GM21528 (cell line): Measurements from ENCODE around the gene NFX1.
"Not testable (repeated sequence)": the region's sequence is repeated elsewhere in the genome, so short reads cannot be mapped to it uniquely, and the experiment has no call there.

Source experiments
- ATAC-seq: cut with Tn5 transposase; IDR thresholded peaks from one replicate; pipeline ENCODE4 v1.9.1; 2021; ENCODE audit warnings: mild to moderate bottlenecking, moderate library complexity; ENCODE audit not compliant: unreplicated experiment, low FRiP score

NFX1 gene

GRCh38 chr9:33306037-33306436 is 15.7 kb downstream of the NFX1 start:
- ATAC-seq = no peak

DNA sequence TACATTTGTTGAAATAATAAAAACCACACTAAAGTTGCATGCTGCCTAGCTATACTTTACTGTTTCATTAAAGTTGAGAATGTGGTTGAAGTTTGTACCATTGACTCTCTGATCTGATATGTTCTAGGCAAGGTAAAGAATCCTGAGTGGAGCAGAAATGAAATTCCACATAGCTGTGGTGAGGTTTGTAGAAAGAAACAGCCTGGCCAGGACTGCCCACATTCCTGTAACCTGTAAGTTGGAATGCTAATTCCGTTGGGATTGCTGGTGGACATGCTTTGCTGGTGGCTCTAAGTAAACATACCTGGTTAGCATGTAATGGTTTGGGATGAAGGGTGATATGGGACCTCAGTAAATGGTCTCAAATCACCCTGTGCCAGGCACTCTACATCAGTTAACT is 16.8 kb downstream of the NFX1 start:
- no peak for ATAC-seq

GRCh38 chr9:33309903-33310302 is 19.6 kb downstream of the NFX1 start:
- ATAC-seq = no peak

DNA sequence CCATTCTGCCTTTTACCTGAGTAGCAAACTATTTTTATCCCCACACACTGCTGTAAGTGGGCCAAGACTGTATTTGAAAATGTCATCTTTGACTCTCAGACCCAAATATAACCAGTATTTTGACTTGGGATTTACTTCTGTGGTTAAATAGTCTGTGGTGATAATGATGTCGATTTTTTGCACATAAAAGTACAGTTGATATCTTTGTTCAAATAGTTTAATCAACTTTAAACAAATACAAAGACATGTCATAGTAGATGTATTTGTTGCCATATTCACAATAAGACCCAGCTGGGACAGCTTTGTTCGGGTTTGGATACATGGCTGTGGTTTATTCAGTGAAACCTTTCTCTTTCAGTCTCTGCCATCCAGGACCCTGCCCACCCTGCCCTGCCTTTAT is 20.4 kb downstream of the NFX1 start:
- no peak for ATAC-seq

DNA sequence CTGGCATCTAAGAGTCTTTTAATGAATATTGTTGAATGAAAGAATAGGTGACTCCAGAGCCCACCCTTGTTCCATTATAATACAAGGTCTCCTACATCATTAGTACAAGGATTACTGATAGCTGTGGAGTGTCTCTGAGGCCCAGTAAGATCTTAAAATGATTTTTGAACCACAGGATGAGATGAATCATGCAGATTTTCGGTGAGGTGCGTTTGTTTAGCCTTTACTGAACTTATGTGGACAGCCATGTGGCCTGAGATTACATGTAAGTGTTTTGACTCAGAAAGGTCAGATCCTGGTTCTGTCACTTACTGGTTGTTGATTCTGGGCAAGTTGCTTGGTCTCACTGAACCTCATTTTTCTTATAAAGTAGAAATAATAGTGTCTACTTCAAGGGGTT is 21.6 kb downstream of the NFX1 start:
- no peak for ATAC-seq

GRCh38 chr9:33315371-33315770 is 25.1 kb downstream of the NFX1 start:
- no peak for ATAC-seq

GRCh38 chr9:33317136-33317535 is 26.8 kb downstream of the NFX1 start:
- ATAC-seq = not testable (repeated sequence)

DNA sequence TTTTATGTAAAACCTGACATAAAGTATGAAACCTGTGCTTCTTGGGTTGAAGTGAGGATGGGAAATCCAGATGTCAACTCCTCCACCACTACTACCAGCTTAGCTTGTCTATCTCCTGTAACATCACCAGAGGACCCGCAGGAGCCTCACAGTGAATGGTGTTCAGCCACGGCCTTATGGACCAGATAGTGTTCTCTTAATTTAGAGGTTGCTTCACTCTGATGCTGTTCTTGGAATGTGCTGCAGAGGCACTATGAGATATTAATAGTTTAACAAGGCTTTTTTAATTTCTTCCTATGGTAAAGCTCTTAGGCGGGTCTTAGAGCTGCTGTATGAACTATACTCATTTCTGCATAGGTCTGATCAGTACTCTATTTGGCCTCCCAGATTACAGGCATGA is 27.9 kb downstream of the NFX1 start:
- no peak for ATAC-seq

DNA sequence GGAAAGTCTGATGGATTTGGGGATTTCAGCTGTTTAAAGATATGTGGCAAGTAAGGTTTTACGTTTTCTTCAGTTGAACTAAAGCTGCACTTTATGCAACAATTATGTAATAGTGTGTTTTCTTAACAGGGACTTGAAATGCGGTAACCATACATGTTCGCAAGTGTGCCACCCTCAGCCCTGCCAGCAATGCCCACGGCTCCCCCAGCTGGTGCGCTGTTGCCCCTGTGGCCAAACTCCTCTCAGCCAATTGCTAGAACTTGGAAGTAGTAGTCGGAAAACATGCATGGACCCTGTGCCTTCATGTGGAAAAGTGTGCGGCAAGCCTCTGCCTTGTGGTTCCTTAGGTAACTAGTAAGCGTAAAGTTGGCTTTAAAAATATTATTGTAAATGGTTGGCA is 28.5 kb downstream of the NFX1 start:
- ATAC-seq = no peak

DNA sequence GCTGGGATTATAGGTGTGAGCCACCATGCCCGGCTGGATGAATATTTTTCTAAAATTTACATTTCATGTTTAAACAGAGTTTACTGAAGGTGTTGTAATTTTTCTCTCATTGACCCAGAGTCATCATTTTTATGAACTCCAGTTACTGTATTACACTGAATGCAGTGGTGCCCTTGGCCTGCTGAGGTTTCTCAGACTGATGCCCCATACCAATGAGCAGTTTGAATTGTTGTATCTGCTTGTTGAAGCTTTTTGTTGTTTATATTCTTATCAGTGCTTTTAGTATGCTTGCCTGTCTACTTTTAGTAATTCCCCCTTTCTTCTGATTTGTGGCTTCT is 29.9 kb downstream of the NFX1 start:
- ATAC-seq = no peak

GRCh38 chr9:33320568-33321261 is 30.4 kb downstream of the NFX1 start:
- ATAC-seq = no peak

DNA sequence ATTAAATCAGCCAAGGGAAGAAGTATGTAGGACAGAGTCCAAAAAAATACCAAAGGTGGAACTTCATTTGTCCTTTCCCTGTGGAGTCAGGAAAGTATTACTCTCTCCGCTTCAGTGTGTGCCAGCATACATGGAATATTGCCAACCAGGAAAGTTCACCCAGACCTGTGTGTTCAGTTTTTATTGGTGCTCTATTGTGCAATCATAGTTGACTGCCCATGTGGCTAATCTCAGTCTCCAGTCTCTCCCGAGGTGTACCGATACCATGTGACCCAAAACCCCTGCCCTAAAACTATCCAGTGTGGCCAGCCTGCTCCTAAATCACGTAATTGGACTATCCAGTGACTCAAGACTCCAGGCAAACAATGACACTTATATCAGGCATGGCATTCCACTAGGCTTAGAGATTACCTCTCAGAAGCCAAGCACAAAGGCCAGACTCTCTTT is 38.8 kb downstream of the NFX1 start:
- ATAC-seq = no peak

DNA sequence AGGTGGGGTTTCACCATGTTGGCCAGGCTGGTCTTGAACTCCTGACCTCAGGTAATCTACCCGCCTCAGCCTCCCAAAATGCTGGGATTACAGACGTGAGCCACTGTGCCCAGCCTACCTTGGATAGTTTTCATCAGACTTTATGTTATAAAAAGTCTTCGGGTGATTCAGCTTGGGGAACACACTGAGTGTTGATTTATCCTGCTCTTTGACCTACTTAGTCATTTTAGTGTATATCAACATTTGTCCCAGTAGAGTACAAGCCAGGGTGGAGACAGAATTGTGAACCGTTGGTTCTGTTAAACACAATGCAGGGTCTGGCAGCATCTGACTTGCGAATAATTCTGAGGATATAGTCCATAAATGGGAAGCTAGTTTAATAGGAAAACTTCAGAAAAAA is 39.7 kb downstream of the NFX1 start:
- no peak for ATAC-seq

- no peak for ATAC-seq
Measured at GRCh38 chr9:33331377-33331891, 41.1 kb downstream of the NFX1 start.

- ATAC-seq = no peak
Measured at GRCh38 chr9:33332011-33332410, 41.7 kb downstream of the NFX1 start.

DNA sequence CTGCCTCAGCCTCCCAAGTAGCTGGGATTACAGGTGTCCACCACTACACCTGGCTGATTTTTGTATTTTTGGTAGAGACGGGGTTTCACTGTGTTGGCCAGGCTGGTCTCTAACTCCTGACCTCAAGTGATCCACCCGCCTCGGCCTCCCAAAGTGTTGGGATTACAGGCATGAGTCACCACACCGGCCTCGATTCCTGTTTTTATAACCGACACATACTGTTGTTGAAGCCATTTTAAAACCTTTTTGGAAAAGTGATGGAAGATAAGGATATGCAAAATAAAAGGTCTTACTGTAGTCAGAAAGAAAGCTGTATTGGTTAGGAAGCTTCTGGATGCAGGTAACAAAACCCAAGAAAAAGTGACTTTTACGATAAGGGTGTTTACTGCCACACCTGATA is 42.6 kb downstream of the NFX1 start:
- ATAC-seq = not testable (repeated sequence)

GRCh38 chr9:33340186-33340585 is 49.9 kb downstream of the NFX1 start:
- no peak for ATAC-seq

DNA sequence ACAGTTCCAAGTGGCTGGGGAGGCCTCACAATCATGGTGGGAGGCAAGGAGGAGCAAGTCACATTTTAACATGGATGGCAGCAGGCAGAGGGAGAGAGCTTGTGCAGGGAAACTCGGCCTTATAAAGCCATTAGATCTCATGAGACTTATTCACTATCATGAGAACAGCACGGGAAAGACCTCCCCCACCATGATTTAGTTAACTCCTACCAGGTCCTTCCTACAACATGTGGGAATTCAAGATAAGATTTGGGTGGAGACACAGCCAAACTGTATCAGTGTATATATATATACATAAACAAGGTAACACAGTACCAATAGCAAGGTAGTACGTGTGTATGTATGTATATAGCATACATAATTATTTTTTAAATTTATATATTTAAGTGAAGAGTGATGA is 50.9 kb downstream of the NFX1 start:
- ATAC-seq = no peak

- ATAC-seq = no peak
Measured at GRCh38 chr9:33344145-33344544, 53.8 kb downstream of the NFX1 start.

GRCh38 chr9:33346564-33346963 is 56.2 kb downstream of the NFX1 start:
- no peak for ATAC-seq

DNA sequence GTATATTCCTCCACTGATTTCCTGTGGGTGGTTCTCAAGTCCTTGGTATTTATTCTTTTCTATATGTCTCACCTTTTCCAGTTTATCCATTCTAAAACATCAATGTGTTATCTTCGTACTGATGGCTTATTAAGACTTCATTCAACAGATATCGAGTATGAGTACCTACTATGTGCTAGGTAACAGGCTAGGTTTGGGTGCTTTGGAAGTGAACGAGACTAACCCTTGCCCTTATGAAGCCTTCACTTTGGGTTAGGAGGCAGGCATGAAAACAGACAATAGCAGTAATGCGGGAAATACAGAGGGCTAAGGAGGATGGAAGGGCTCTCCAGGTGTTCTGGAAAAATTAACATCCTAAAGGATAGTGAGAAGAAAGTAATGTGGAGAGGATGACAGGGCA is 58.7 kb downstream of the NFX1 start:
- no peak for ATAC-seq

GRCh38 chr9:33349743-33350142 is 59.4 kb downstream of the NFX1 start:
- no peak for ATAC-seq

DNA sequence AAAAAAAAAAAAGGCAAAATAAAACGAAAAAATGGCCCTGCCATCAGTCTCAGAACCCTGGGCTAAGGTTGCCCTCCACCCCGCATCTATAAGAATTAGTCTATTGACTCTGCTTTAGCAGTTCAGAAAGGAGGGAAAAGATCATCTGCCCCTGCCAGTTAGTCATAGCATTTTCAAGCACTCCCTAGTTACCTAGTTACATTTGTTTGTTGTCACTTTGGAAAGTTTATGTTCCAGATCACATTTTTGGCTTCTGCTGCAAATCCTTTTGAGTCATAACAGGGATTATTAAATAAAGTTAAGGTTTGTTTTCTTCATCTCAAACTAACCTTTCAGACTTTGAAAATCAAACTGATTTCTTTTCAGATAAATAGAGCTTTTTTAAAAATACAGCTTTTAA is 60.0 kb downstream of the NFX1 start:
- no peak for ATAC-seq
